Activated CD8-positive, alpha-beta memory T cell treated with anti-CD3 and anti-CD28 coated beads for 48 hours (primary cell): ENCODE data around the gene HECA.
"Not testable (repeated sequence)": the region's sequence is repeated elsewhere in the genome, so short reads cannot be mapped to it uniquely, and the experiment has no call there.

Source experiments
- DNase-seq, 3 experiments: peaks; one replicate each; pipeline ENCODE4 v3.0.0-alpha.2; 2020; ENCODE audit warnings: low read depth in 2 of 3, low spot score in 2 of 3

The HECA gene

GRCh38 chr6:139201378-139201777 lies 66.5 kb downstream of the HECA start:
- no peak for DNase-seq

DNA sequence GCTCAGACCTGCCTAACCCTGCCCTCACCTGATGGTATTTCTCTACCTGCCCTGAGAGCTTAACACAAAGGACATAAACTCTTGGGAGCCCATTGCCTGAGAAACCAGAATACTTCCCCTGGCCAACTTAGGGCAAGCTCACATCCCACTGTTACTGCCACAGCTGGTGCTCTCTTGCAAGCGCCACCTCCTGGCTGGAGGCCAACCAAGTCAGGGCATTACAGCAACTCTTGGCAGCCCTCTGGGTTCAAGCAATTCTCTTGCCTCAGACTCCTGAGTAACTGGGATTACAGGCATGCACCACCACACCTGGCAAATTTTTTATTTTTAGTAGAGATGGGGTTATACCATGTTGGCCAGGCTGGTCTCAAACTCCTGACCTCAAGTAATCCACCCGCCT lies 70.1 kb downstream of the HECA start:
- DNase-seq = no peak

DNA sequence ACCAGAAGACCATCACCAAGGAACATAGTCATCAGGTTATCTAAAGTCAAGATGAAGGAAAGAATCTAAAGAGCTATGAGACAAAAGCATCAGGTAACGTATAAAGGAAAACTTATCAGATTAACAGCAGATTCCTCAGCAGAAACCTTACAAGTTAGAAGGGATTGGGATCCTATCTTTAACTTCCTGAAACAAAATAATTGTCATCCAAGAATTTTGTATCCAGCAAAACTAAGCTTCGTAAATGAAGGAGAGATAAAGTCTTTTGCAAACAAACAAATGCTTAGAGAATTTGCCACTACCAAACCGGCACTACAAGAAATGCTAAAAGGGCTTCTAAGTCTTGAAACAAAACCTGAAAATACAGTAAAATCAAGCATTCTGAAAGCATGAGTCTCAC lies 71.0 kb downstream of the HECA start:
- no peak for DNase-seq

DNA sequence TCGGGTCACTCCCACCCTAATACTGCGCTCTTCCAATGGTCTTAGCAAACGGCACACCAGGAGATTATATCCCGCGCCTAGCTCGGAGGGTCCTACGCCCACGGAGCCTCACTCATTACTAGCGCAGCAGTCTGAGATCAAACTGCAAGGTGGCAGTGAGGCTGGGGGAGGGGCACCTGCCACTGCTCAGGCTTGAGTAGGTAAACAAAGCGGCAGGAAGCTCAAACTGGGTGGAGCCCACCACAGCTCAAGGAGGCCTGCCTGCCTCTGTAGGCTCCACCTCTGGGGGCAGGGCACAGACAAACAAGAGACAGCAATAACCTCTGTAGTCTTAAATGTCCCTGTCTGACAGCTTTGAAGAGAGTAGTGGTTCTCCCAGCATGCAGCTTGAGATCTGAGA lies 75.9 kb downstream of the HECA start:
- not testable (repeated sequence) for DNase-seq

DNA sequence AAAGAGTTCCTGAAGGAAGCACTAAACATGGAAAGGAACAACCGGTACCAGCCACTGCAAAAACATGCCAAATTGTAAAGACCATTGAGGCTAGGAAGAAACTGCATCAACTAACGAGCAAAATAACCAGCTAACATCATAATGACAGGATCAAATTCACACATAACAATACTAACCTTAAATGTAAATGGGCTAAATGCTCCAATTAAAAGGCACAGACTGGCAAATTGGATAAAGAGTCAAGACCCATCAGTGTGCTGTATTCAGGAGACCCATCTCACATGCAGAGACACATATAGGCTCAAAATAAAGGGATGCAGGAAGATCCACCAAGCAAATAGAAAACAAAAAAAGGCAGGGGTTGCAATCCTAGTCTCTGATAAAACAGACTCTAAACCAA lies 77.6 kb downstream of the HECA start:
- DNase-seq = not testable (repeated sequence)

DNA sequence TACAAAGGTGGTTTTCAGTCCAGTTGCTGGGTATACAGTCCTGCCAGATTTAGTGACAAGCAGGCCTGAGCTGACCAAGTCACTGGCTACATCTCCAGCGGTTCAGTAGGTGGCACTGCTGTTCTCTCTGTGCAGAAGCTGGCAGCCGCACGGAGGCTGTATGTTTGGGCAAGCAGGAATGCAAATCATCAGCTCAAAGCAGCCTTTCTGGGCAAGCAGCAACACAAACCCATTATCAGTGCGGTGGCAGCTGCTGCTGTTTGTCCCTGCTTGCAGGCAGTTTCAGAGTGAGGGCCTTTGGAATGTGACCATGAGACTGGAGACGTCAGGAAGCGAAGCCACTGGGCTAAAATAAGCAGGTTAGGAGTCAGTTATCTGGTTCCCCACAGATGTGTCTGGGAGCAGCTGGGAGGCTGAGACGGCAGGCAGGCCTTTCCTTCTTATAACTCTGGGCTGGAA lies 84.4 kb downstream of the HECA start:
- DNase-seq = peak; percentile 13 to 33 (median 31)

GRCh38 chr6:139219746-139220145 lies 84.9 kb downstream of the HECA start:
- no peak for DNase-seq

GRCh38 chr6:139228387-139228786 lies 93.5 kb downstream of the HECA start:
- not testable (repeated sequence) for DNase-seq
